NCI-H2107 (cell line): ENCODE results near the gene XPO1.
A peak's percentile ranks its signal among the peaks of the same experiment; 100 is the strongest.
"Not testable (repeated sequence)": the region's sequence is repeated elsewhere in the genome, so short reads cannot be mapped to it uniquely, and the experiment has no call there.

Experiments used
- DNase-seq: peaks from one replicate; lab custom pipeline; 2025; lab: John Stamatoyannopoulos, UW

XPO1 gene

DNA sequence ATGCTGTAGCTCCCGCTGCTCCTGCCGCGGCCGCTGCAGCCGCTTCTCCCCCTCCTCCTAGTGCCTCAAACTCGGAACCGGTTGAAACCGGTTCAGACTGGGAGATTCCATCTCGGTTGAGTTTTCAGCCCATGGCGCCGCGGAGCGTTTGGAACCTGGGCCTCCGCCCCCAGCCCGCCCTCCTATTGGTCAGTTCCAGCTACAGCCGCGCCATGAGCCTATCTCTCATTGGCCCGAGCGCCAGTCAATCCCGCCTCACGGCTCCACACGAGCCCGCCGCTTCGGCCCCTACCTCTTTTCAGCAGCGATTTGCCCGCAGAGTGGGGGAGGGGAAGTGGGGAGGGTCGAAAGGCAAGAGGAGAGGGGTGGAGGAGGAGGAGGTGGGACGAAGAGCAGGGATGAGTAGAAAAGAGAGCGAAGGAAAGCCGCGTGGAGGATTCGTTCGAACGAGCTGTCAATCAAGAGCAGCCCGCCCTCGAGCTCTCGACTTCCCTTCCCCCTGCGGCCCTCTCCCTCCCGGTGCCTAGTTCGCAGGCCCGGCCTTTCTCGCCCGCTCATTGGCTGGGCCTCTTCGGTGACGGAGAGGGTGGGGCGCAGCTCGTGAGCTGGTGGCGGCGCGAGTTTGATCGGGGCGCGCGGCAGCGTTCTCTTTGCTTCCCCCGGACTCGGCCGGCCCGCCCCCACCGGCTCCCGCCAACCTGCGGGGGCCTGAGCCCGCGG is at the start of gene XPO1:
TSS of gene XPO1 (minus strand) at position 157 of the 720 bp plus-strand sequence. CDS start 4,459 bp downstream, outside the sequence.
- DNase-seq: peak; percentile 100

DNA sequence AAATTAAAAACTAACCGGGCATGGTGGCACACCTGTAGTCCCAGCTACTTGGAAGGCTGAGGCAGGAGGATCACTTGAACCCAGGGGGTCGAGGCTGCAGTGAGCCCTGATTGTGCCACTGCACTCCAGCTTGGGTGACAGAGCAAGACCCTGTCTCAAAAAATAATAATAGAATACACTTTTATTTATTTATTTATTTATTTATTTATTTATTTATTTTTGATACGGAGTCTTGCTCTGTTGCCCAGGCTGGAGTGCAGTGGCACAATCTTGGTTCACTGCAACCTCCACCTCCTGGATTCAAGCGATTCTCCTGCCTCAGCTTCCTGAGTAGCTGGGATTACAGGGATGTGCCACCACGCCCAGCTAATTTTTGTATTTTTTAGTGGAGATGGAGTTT is 48.8 kb upstream of the XPO1 start:
- not testable (repeated sequence) for DNase-seq

GRCh38 chr2:61585383-61585782 is 47.2 kb upstream of the XPO1 start:
- no peak for DNase-seq

DNA sequence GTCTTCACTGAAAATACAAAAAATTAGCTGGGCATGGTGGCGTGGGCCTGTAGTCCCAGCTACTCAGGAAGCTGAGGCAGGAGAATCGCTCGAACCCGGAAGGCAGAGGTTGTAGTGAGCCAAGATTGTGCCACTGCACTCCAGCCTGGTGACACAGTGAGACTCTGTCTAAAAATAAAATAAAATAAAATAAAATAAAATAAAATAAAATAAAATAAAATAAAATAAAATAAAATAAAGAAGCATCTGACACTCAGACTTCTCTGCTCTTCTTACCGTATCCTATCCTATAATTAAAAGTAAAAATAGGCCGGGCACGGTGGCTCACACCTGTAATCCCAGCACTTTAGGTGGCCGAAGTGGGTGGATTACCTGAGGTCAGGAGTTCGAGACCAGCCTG is 46.2 kb upstream of the XPO1 start:
- DNase-seq: not testable (repeated sequence)

DNA sequence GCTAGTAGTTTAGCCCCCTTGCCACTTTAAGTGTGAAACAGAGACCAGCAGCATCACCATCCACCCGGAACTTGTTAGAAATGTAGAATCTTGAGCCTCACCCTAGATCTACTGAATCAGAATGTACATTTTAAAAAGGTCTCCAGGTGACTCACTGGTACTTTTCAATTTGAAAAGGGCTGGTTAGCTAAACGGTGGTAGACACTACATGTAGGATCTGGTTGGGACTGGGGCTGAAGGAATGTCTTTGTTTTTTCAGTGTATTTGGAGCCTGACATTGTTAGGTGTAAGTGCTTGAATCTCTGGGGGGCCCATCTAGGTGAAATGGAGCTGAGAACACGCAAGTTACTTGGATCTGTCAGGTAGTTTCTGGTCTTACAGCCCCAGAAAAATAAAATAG is 44.0 kb upstream of the XPO1 start:
- DNase-seq: no peak

GRCh38 chr2:61581716-61582115 is 43.6 kb upstream of the XPO1 start:
- DNase-seq: no peak

DNA sequence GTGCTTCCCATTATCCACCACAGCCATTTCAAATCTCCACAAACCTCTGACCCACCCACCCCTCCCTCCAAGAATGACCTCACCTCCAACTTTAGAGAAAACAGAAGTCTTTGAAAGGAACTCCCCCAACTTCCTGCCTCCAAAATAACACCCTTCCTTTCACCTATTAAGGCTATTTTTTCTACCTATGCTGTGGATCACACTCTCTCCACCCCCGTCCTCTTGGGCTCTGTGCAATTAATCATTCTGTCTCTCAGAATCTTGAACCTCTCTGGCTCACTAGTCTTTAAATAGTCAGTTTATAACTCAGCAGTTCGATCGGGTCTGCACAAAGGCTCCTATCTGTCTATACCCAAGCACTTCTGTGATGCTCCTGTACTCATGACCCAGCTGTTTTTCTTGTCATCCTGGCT is 37.3 kb upstream of the XPO1 start:
- no peak for DNase-seq

DNA sequence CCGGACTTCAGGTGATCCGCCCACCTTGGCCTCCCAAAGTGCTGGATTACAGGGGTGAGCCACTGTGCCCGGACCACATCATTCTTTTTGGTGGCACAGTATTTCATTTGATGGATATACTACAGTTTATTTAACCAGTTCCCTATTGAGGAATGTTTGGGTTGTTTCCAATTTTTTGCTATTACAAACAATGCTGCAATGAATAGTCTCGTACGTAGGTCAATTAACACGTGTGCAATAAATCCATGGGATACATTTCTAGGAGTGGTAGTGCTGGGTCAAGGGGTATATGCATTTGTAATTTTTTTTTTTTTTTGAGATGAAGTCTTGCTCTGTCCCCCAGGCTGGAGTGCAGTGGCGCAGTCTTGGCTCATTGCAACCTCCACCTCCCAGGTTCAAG is 28.4 kb upstream of the XPO1 start:
- DNase-seq: no peak

DNA sequence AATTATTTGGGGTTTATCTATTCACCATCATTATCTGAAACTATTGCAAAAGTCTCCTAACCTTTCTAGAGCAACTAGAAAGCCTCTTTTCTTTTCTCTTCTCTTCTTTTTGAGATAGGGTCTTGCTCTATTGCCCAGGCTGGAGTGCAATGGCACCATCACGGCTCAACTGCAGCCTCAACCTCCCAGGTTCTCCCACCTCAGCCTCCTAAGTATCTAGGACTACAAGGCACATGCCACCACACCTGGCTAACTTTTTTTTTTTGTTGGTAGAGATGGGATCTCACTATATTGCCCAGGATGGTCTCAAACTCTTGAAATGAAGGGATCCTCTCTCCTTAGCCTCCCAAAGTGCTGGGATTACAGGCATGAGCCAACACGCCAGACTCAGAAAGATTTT is 24.5 kb upstream of the XPO1 start:
- no peak for DNase-seq

DNA sequence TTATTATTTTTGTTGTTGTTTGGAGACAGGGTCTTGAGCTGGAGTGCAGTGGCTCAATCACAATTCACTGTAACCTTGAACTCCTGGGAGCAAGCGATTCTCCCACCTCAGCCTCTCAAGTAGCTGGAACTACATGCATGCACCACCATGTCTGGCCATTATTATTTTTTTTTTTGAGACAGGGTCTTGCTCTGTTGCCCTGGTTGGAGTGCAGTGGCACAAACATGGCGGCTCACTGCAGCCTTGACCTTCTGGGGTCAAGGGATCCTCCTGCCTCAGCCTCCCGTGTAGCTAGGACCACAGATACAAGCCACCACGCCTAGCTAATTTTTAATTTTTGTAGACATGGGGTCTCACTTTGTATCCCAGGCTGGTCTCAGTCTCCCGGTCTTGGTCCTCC is 20.0 kb upstream of the XPO1 start:
- no peak for DNase-seq

DNA sequence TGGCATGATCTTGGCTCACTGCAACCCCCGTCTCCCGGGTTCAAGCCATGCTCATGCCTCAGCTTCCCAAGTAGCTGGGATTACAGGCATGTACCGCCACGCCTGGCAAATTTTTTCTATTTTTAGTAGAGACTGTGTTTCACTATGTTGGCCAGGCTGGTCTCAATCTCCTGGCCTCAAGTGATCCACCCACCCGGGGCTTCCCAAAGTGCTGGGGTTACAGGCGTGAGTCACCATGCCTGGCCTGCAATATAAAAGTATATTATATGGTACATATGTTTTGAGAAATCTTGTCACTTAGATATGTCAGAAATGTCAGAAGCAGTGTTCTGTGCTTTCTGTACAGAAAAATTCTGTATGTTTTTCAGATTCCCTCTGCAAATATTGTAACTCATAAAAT is 19.2 kb upstream of the XPO1 start:
- DNase-seq: no peak

DNA sequence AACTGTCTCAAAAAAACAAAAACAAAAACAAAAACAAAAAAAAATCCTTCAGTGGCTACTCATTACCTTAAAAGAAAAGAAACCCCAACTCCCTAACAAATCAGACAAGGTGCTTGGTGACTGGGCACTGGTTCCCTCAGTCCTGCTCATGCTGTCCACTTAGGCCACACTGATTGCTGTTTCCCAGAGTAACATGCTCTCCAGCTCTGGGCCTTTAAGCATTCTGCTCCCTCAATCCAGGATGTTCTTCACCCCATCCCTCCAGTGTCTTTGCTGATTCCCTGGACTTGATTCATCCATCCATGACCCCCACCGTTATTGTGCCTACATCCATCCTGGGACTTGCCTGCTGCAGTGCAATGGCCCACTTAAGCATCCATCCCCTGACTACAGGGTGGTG is 16.4 kb upstream of the XPO1 start:
- no peak for DNase-seq

GRCh38 chr2:61550375-61551209 is 12.4 kb upstream of the XPO1 start:
- no peak for DNase-seq

DNA sequence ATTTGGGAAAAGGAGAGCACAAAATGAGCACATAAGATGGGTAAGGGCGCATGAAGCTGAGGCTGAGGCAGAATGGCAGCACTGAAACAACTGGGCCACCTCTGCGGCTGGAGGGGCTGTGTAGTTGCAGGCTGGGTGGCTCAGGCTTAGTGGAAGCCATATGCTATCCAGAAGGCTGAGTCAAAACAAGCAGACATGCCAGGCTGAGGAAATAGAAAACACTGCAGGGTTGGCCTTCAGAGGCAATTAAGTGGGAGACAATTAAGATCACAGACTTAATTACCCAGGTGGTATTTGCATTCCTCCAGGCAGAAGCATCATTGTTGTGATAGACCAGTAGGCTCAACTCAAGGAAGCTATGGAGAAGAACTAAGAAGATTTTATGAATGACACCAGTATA is 11.4 kb upstream of the XPO1 start:
- DNase-seq: no peak

DNA sequence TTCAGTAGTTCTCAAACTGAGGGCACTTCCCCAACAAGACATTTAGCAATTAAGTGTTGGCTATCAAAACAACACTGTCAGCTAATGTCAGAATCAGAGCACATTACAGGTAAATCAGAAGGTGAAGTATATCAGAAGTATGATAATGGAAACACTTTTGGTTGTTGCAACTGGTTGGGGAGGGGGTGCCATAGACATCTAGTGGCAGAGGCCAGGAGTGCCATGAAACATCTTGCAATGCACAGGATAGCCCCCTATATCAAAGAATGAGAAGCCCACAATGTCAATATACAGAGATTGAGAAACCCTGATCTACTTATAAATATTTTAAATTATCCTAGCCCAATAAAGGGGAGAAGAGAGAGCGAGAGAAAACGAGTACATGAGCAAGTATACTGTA is 4.9 kb upstream of the XPO1 start:
- no peak for DNase-seq

DNA sequence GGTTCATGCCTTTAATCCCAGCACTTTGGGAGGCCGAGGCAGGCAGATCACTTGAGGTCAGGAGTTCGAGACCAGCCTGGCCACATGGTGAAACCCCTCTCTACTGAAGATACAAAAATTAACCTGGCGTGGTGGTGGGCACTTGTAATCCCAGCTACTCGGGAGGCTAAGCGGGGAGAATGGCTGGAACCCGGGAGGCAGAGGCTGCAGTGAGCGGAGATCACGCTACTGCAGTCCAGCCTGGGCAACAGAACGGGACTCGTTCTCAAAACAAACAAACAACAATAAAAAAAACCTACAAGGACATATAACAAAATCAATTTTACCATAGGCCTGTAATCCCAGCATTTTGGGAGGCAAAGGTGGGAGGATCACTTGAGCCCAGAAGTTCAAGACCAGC is 2.0 kb upstream of the XPO1 start:
- DNase-seq: not testable (repeated sequence)

- DNase-seq: peak; percentile 2
These were observed 864 bp upstream of the XPO1 start for GRCh38 chr2:61538920-61539520.

GRCh38 chr2:61537950-61538199 is 281 bp downstream of the XPO1 start:
- DNase-seq: no peak

DNA sequence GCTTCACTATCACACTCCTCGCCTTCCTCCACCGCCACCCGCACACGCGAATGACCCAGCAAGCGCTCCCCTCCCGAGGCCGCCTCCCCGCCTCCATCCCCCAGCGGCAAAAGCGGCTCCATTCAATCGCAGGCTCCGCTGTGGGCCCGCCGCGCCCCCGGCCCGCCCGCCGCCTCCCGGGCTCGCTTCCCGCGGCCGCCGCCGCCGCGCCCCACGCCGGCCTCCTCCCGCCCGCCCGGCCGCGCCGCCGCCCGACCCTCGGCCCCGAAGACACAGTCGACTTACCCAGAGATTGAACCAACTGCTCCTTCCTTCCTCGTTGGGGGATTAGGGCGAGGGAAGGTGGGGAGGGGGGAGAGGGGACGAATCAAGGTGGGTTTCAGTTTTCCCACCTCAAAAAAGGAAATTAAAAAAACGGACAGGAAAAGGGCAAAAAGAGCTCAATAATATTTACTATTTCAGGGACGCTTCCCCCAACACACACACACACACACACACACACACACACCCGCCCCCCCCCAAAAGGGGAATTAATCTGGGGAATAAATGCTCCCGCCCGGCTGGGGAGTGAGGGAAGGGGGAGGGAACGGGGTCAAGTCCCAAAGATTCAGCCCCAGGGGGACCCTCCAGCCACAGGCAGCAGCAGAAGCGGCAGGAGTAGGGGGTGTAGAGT is 743 bp downstream of the XPO1 start:
- no peak for DNase-seq

DNA sequence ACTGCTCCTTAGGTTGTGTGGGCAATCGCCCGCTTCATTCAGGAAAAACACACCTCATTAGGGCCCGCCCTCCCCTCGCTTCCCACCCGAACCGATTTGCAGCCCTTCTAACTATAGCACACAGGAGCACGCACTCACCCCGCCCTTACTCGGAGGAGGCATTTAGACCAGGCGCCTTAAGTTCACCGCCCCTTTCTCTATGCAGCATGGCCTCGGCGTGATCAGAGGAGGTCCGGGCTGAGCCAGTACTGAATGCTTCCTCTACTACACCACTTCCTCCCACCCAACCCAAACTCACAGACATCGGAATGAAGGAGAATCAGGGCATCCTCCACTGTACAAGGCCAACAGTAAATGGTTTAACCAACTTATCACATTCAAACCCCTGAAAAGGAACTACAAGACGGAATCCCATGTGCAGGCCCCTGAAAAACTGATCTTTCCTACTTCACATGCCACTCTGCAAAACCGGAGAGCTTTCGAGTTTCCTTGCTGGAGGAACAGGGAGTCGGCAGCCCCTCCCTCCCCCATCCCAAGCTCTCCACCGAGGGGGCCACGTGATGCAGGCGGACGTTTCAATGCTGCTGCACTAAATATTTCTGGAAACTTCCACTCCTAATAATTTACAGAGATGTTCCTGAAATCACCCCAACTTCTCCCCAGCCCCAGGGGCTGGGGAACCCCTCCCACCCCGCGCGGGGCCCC is 1.4 kb downstream of the XPO1 start:
- DNase-seq: peak; percentile 49

DNA sequence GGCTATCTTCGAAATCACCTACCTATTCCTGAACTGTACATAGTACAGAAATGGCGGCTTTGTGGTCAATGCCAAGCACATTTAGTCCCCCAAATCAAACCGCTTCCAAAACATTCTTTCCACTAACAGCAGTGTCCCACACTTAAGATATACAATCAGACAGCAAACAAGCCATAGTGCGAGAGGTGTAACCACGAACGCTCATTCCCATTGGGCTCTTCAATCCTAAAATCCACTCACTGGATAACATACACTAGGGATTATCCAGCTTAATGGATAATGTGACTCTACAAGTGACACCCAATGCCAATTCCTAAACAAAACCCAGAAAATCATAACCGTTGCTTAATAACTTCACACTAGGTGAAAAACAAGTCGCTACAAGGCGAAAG is 2.0 kb downstream of the XPO1 start:
- no peak for DNase-seq

- DNase-seq: no peak
These were observed 2.7 kb downstream of the XPO1 start for GRCh38 chr2:61535449-61535848.
